PC-9 (cell line): ENCODE measurements around the gene GLP2R. TPM values are rescaled to one million over a fixed set of nuclear protein-coding genes. Genes with fewer than 3 reads are reported as not detected.

Experiments used
- BruUV-seq: library from RNA; stranded (reverse); fragments of 400-500 nt; replicated peaks from 2 replicates; lab custom pipeline; 2021; lab: Mats Ljungman, UMichigan
- CTCF ChIA-PET: fragments of 300-600 bp; sonication (Branson Sonifier 250); formaldehyde crosslinking; loops from one replicate; lab custom pipeline; 2022; ENCODE audit warnings: antibody characterized with exemption; lab: Charles Lee
- POLR2A ChIA-PET: fragments of 300-600 bp; sonication (Branson Sonifier 250); formaldehyde crosslinking; loops from one replicate; lab custom pipeline; 2022; ENCODE audit warnings: antibody characterized with exemption; ENCODE audit not compliant: unreplicated experiment; lab: Charles Lee
- DNase-seq, 2 experiments: peaks; one replicate each; pipeline versions ENCODE4 v3.0.0 to v3.0.0-alpha.2; 2015 to 2022; ENCODE audit warnings: mixed read lengths in 1 of 2
- H2AFZ ChIP-seq: fragments of 200-600 bp; sonication (generic); 2 replicates; pipeline ENCODE4 v1.8.1; 2017; ENCODE audit warnings: antibody characterized with exemption
- H3F3A ChIP-seq: fragments of 200-600 bp; sonication (generic); 2 replicates; pipeline ENCODE4 v1.8.1; 2017; ENCODE audit warnings: antibody characterized with exemption, mild to moderate bottlenecking, low read depth; ENCODE audit not compliant: insufficient read depth
- H3K27ac ChIP-seq: fragments of 200-600 bp; sonication (generic); 2 replicates; pipeline ENCODE4 v1.6.1; 2016; ENCODE audit warnings: mixed run types
- H3K27me3 ChIP-seq: fragments of 200-600 bp; sonication (generic); 2 replicates; pipeline ENCODE4 v1.6.1; 2016; ENCODE audit warnings: low read depth, mixed run types; ENCODE audit not compliant: insufficient read depth
- H3K36me3 ChIP-seq: fragments of 200-600 bp; sonication (generic); 2 replicates; pipeline ENCODE4 v1.6.1; 2016; ENCODE audit warnings: low read depth, mixed run types
- H3K4me1 ChIP-seq: fragments of 200-600 bp; sonication (generic); replicated peaks from 2 replicates; pipeline ENCODE4 v1.6.1; 2016; ENCODE audit warnings: mixed run types; ENCODE audit not compliant: insufficient read depth
- H3K4me2 ChIP-seq: fragments of 200-600 bp; sonication (generic); 2 replicates; pipeline ENCODE4 v1.6.1; 2017; ENCODE audit warnings: mixed run types
- H3K4me3 ChIP-seq: fragments of 200-600 bp; sonication (generic); 2 replicates; pipeline ENCODE4 v1.6.1; 2016; ENCODE audit warnings: mixed run types
- H3K79me2 ChIP-seq: fragments of 200-600 bp; sonication (generic); 2 replicates; pipeline ENCODE4 v1.6.1; 2017; ENCODE audit warnings: low read depth, mixed run types
- H3K9me2 ChIP-seq: fragments of 200-600 bp; sonication (generic); 2 replicates; pipeline ENCODE4 v1.8.1; 2017; ENCODE audit warnings: mild to moderate bottlenecking; ENCODE audit not compliant: insufficient read depth
- H3K9me3 ChIP-seq: fragments of 200-600 bp; sonication (generic); 2 replicates; pipeline ENCODE4 v1.8.1; 2016; ENCODE audit warnings: low read depth; ENCODE audit not compliant: insufficient read depth
- H4K20me1 ChIP-seq: fragments of 200-600 bp; sonication (generic); 2 replicates; pipeline ENCODE4 v1.8.1; 2017; ENCODE audit not compliant: insufficient read depth
- EZH2 ChIP-seq: fragments of 200-600 bp; sonication (generic); IDR thresholded peaks from 2 replicates; pipeline ENCODE4 v1.8.0; 2017; ENCODE audit warnings: antibody characterized with exemption, low read depth
- intact Hi-C: fragments of 100-400 bp; cut with micrococcal nuclease; formaldehyde crosslinking; loops from one replicate; pipeline ENCODE4 v1.10.0; 2022; ENCODE audit not compliant: unreplicated experiment
- total RNA-seq: library from RNA; stranded (reverse); gene quantifications from 2 replicates; pipeline ENCODE4 v1.2.3, GENCODE V29; 2021
- TF ChIP-seq, protein P1 (sequence below): fragments of 200-600 bp; sonication (generic); conservative IDR thresholded peaks from 2 replicates; pipeline ENCODE4 v1.6.1; 2017; ENCODE audit warnings: mixed run types, antibody characterized with exemption, mild to moderate bottlenecking, moderate library complexity

GLP2R gene
- total RNA-seq, 1 experiment from 2014 or later = 3.2 TPM

DNA sequence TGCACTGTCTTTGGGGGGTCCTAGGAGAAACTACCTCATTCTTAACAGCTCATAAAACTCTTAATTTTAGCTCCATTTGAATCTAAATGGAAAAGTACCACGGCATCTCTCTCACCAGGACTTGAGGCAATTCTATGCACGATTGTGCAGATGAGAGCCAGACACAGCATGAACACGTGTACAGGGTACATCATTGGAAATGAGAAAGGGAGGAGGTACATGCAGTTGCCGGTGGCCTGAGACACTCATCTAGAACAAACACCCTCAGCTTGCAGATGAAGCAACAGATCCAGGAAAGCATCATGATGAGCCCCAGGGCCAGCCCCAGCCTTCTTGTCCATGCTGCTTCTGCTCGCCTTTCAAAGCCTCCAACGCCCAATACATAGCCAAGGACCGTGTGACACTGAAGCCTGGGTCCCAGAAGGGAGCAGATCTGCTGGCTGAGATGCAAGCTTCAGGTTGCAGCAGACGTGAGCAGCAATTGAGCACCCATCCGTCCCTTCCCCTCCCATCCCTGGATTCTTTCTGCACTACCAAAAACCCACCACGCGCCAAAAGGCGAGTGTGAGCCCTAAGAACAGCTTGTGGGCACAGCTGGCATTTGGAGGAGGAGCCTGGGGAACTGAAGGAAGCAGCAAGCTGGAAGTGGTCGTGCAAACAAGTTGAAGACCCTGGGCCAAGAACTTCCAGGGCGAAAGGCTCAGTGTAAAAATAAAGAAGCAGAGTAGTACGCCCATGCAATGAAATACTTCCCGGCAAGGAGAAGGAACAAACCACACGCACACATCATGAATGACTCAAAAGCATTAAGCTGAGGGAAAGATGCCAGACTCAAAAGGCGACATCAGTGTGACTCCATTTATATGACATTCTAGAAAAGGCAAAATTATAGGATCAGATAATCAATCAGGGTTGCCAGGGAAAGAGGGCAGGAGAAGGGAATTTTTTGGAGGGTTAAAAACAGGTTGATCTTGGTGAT lies 86.7 kb downstream of the GLP2R start:
- Histone ChIP-seq H4K20me1 (no peaks in the 10 kb centered on the region), H3K27ac (no peak overlapping the region), H3K9me2 (no peaks in the 10 kb centered on the region), H3K79me2 (no peaks in the 10 kb centered on the region), H3K4me1 (no peaks in the 10 kb centered on the region), H3K9me3 (no peaks in the 10 kb centered on the region), H3K4me2 (no peak overlapping the region), H3K4me3 (no peak overlapping the region), H3K27me3 (no peaks in the 10 kb centered on the region), H2AFZ (no peak overlapping the region), H3F3A (no peaks in the 10 kb centered on the region), H3K36me3 (no peaks in the 10 kb centered on the region)
- BruUV-seq = no TSS peak
- TF ChIP-seq, protein P1, sequence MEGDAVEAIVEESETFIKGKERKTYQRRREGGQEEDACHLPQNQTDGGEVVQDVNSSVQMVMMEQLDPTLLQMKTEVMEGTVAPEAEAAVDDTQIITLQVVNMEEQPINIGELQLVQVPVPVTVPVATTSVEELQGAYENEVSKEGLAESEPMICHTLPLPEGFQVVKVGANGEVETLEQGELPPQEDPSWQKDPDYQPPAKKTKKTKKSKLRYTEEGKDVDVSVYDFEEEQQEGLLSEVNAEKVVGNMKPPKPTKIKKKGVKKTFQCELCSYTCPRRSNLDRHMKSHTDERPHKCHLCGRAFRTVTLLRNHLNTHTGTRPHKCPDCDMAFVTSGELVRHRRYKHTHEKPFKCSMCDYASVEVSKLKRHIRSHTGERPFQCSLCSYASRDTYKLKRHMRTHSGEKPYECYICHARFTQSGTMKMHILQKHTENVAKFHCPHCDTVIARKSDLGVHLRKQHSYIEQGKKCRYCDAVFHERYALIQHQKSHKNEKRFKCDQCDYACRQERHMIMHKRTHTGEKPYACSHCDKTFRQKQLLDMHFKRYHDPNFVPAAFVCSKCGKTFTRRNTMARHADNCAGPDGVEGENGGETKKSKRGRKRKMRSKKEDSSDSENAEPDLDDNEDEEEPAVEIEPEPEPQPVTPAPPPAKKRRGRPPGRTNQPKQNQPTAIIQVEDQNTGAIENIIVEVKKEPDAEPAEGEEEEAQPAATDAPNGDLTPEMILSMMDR = no peak
- TF ChIP-seq EZH2 = no peak
- intact Hi-C loops = no loop called here
- DNase-seq = no peak
- CTCF ChIA-PET = no interaction called here
- POLR2A ChIA-PET = no interaction called here

DNA sequence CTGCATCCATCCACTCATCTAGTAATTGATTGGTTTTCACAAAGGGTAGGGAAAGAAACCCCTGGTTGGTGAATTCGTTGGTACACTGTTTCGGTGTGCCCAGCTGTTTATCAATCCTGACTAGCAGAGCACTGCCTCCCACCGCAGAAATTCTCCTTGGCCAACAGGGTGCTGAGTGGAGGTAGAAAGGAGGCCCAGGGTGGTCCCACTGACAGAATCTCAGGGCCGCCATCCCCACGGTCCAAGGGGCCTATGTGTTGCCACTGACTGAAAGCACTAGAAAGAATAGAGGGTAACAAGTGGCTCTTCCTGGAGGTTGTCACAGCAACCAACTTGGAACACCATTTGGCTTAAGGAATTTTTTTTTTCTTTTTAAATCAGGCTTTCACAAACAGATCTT lies 87.8 kb downstream of the GLP2R start:
- Histone ChIP-seq H3K4me3 (no peak overlapping the region), H3K27me3 (no peaks in the 10 kb centered on the region), H3K79me2 (no peaks in the 10 kb centered on the region), H3K4me1 (no peaks in the 10 kb centered on the region), H3F3A (no peaks in the 10 kb centered on the region), H2AFZ (no peak overlapping the region), H3K27ac (no peak overlapping the region), H3K36me3 (no peaks in the 10 kb centered on the region), H4K20me1 (no peaks in the 10 kb centered on the region), H3K9me2 (no peaks in the 10 kb centered on the region), H3K4me2 (no peak overlapping the region), H3K9me3 (no peaks in the 10 kb centered on the region)
- BruUV-seq = no TSS peak
- TF ChIP-seq EZH2 = no peak
- TF ChIP-seq, protein P1 = no peak
- intact Hi-C loops = no loop called here
- ChIA-PET POLR2A (no interaction called here), CTCF (no interaction called here)
- no peak for DNase-seq

DNA sequence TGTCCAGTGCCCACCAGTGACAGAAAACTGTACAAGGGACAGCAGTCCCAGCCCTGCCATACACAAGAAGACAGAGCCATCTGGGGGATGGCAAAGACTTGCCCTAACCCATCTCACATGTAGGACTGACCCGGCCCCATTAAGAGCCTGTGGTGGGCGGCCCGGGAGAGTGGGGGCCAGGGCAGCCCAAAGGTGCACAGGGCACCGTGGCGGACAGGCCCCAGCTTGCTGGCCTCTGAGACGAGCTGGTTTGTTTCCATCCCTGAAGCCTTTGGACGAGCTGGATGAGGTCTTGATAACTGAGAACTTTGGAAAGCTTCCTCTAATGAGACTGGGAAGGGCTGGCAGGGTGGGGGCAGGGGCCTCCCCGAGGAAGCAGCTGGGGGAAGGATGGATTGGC lies 90.4 kb downstream of the GLP2R start:
- Histone ChIP-seq H3K36me3 (no peaks in the 10 kb centered on the region), H3K4me2 (no peak overlapping the region), H3K27ac (no peak overlapping the region), H3K4me1 (no peaks in the 10 kb centered on the region), H4K20me1 (no peaks in the 10 kb centered on the region), H3K9me2 (no peaks in the 10 kb centered on the region), H3K4me3 (no peak overlapping the region), H2AFZ (no peak overlapping the region), H3K9me3 (no peaks in the 10 kb centered on the region), H3K79me2 (no peaks in the 10 kb centered on the region), H3K27me3 (no peaks in the 10 kb centered on the region), H3F3A (no peaks in the 10 kb centered on the region)
- intact Hi-C loops = no loop called here
- ChIA-PET CTCF (no interaction called here), POLR2A (interaction anchor here (0.6 kb wide), 1 partner anchor 258 kb away, joined by 3 read pairs; no protein-coding TSS in a partner anchor)
- BruUV-seq = no TSS peak
- DNase-seq = no peak
- TF ChIP-seq, protein P1 = no peak
- no peak for TF ChIP-seq EZH2
